HepG2 (cell line): Measurements from ENCODE around the gene ST8SIA6.
"Not testable (repeated sequence)": the region's sequence is repeated elsewhere in the genome, so short reads cannot be mapped to it uniquely, and the experiment has no call there.

Experiments used
- ATM ChIP-seq: fragments of 450-650 bp; IDR thresholded peaks from 2 replicates; pipeline ENCODE4 v1.7.1; 2017; ENCODE audit warnings: mild to moderate bottlenecking, borderline replicate concordance
- EZH2 ChIP-seq: conservative IDR thresholded peaks from 2 replicates; pipeline ENCODE4 v1.6.1; 2012; ENCODE audit warnings: mild to moderate bottlenecking, low read depth, low read length, moderate library complexity
- KDM5A ChIP-seq: fragments of 200-600 bp; sonication (generic); IDR thresholded peaks from 2 replicates; pipeline ENCODE4 v1.7.0; 2018; ENCODE audit warnings: antibody characterized with exemption, mild to moderate bottlenecking, low read length, borderline replicate concordance
- POLR2A ChIP-seq, 2 experiments: IDR thresholded peaks; 2 replicates each; pipeline ENCODE4 v1.6.1; 2011; ENCODE audit warnings: low read depth in 2 of 2, low read length in 2 of 2, mild to moderate bottlenecking in 1 of 2, moderate library complexity in 1 of 2; ENCODE audit not compliant: insufficient read depth in 1 of 2
- RFX5 ChIP-seq: IDR thresholded peaks from 2 replicates; pipeline ENCODE4 v1.6.1; 2011; ENCODE audit warnings: low read depth, low read length, improper control_type of control experiment
- TAF15 ChIP-seq: fragments of 200-400 bp; formaldehyde crosslinking; IDR thresholded peaks from one replicate; pipeline ENCODE4 v1.6.1; 2018; ENCODE audit warnings: mild to moderate bottlenecking, low read depth, low read length; ENCODE audit not compliant: poor library complexity, severe bottlenecking
- ZNF629 ChIP-seq: sonication (generic); formaldehyde crosslinking; conservative IDR thresholded peaks from 2 replicates; pipeline ENCODE4 v1.5.0; 2020; ENCODE audit warnings: missing genetic modification reagents
- TF ChIP-seq, protein P1 (sequence below): sonication (generic); formaldehyde crosslinking; IDR thresholded peaks from 2 replicates; pipeline ENCODE4 v1.5.0; 2020; ENCODE audit warnings: mild to moderate bottlenecking, missing genetic modification reagents, moderate library complexity

DNA sequence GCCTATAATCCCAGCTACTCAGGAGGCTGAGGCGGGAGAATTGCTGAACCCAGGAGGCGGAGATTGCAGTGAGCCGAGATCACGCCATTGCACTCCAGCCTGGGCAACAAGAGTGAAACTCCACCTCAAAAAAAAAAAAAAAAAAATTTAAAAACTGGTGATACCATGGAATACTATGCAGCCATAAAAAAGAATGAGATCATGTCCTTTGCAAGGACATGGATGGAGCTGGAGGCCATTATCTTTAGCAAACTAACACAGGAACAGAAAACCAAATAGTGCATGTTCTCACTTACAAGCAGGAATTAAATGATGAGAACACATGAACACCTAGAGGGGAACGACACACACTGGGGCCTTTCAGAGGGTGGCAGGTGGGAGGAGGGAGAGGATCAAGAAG, 44.6 kb upstream of the ST8SIA6 start:
- not testable (repeated sequence) for TF ChIP-seq EZH2; ATM; POLR2A (IDR thresholded peaks at IDR 0.05; ENCODE audit: insufficient read depth in 1 of 2, low read depth in 2 of 2, low read length in 2 of 2); TAF15; RFX5; ZNF629 (CRISPR knock-in tag); KDM5A
- TF ChIP-seq, protein P1, sequence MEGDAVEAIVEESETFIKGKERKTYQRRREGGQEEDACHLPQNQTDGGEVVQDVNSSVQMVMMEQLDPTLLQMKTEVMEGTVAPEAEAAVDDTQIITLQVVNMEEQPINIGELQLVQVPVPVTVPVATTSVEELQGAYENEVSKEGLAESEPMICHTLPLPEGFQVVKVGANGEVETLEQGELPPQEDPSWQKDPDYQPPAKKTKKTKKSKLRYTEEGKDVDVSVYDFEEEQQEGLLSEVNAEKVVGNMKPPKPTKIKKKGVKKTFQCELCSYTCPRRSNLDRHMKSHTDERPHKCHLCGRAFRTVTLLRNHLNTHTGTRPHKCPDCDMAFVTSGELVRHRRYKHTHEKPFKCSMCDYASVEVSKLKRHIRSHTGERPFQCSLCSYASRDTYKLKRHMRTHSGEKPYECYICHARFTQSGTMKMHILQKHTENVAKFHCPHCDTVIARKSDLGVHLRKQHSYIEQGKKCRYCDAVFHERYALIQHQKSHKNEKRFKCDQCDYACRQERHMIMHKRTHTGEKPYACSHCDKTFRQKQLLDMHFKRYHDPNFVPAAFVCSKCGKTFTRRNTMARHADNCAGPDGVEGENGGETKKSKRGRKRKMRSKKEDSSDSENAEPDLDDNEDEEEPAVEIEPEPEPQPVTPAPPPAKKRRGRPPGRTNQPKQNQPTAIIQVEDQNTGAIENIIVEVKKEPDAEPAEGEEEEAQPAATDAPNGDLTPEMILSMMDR, result not testable (repeated sequence)
